Naive B cell (primary cell): ENCODE results near the gene PRKD1. TPM values are rescaled to one million over a fixed set of nuclear protein-coding genes. Genes with fewer than 3 reads are reported as not detected.

Experiments
- ATAC-seq, 2 donors: fragments of 150-1000 bp; cut with Tn5 transposase; 2 replicates each; pipeline ENCODE4 v1.10.0; 2021; ENCODE audit warnings: low read depth in 2 of 2, mild to moderate bottlenecking in 2 of 2, moderate library complexity in 2 of 2
- DNase-seq: peaks from one replicate; pipeline ENCODE4 v3.0.0; 2022
- H3K27ac Mint-ChIP-seq, 6 donors: one replicate each; pipeline ENCODE4 v1.8.0; 2020 to 2022; ENCODE audit warnings: mild to moderate bottlenecking in 6 of 6, mixed read lengths in 6 of 6, moderate library complexity in 5 of 6, inconsistent platforms in 2 of 6
- H3K27me3 Mint-ChIP-seq, 3 donors: one replicate each; pipeline ENCODE4 v1.8.0; 2021 to 2022; ENCODE audit warnings: mixed read lengths in 3 of 3, mild to moderate bottlenecking in 1 of 3
- H3K36me3 Mint-ChIP-seq, 2 donors: one replicate each; pipeline ENCODE4 v1.8.0; 2020 to 2022; ENCODE audit warnings: mixed read lengths in 2 of 2, inconsistent platforms in 1 of 2, mild to moderate bottlenecking in 1 of 2
- H3K4me1 Mint-ChIP-seq, 3 donors: one replicate each; pipeline ENCODE4 v1.8.0; 2020 to 2022; ENCODE audit warnings: mixed read lengths in 3 of 3, inconsistent platforms in 1 of 3, mild to moderate bottlenecking in 1 of 3, moderate library complexity in 1 of 3
- H3K4me3 Mint-ChIP-seq, 8 donors: one replicate each; pipeline ENCODE4 v1.8.0; 2020 to 2022; ENCODE audit warnings: mild to moderate bottlenecking in 8 of 8, mixed read lengths in 8 of 8, moderate library complexity in 8 of 8, inconsistent platforms in 2 of 8
- H3K9me3 Mint-ChIP-seq, 7 donors: one replicate each; pipeline ENCODE4 v1.8.0; 2020 to 2022; ENCODE audit warnings: mixed read lengths in 7 of 7, mild to moderate bottlenecking in 5 of 7, inconsistent platforms in 2 of 7, moderate library complexity in 1 of 7
- polyA plus RNA-seq, 6 donors: library from polyadenylated mRNA; unstranded; fragments of 300-500 nt; fragmentation: Illumina TruSeq; gene quantifications; one replicate each; pipeline ENCODE4 v1.2.3, GENCODE V29; 2021; ENCODE audit warnings: low read depth in 6 of 6

The PRKD1 gene
- under 1 TPM in 4 of 6 donors, not detected in 2; 0.29 to 0.95 (median 0.58) TPM for polyA plus RNA-seq

DNA sequence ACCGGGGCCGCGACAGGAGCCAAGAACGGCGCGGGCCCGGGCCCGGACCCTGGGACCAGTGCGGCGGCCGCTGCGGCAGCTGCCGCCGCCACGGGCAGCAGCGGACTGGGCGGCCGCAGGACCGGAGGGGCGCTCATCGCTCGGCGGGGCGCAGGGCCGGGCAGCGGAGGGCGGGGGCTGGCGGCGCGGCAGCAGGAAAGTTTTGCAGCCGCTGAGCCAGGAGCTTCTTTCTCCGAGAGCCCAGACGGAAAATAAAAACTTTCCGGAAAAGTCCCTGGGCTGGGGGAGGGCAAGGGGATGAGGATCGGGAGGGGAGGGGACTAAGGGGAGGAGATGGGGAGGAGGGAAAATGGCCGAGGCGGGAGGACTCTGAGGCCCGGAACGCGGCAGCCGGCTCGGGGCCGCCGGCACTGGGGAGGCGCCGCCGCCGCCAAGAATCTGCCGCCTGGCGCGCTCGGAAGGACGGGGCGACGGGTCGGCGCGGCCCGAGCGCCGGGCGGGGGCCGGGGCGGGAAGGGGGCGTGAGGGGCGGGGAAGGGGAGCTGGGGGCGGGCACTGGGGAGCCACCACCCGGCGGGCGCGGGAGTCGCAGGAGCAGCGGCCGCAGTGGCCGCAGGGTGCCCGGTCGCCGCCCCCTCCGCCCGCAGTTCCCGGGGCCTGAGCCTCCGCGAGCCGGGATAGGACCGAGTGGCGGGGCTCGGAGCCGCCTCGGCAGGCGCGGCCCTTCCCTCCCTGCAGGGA is at the start of gene PRKD1:
Gene PRKD1 (minus strand): TSS at position 472 of the 741 bp plus-strand sequence.
- H3K36me3 Mint-ChIP-seq, result peaks cover 0 to 10% of the 10 kb centered on the region in 2 donors
- H3K27me3 Mint-ChIP-seq, result peaks cover 34 to 53% (median 45%) of the 10 kb centered on the region in 3 donors
- no peak within 1 kb of the TSS for H3K27ac Mint-ChIP-seq
- H3K4me1 Mint-ChIP-seq, result peaks cover 8 to 9% (median 8%) of the 10 kb centered on the region in 3 donors
- peaks cover 0 to 6% (median 2%) of the 10 kb centered on the region in 7 donors for H3K9me3 Mint-ChIP-seq
- peak; percentile 41 to 71 for ATAC-seq
- H3K4me3 Mint-ChIP-seq, result peak within 1 kb of the TSS; percentile 61 to 86 (median 82)
- DNase-seq, result no peak

- H3K27ac Mint-ChIP-seq, result no peak overlapping the region
- H3K4me1 Mint-ChIP-seq, result no peaks in the 10 kb centered on the region
- no peaks in the 10 kb centered on the region for H3K27me3 Mint-ChIP-seq
- ATAC-seq (no peak), DNase-seq (no peak)
- no peak overlapping the region for H3K4me3 Mint-ChIP-seq
- H3K36me3 Mint-ChIP-seq, result no peaks in the 10 kb centered on the region
- H3K9me3 Mint-ChIP-seq, result peaks cover 3 to 18% (median 8%) of the 10 kb centered on the region in 7 donors
These were observed 43.5 kb upstream of the PRKD1 start for GRCh38 chr14:29971101-29971500.

DNA sequence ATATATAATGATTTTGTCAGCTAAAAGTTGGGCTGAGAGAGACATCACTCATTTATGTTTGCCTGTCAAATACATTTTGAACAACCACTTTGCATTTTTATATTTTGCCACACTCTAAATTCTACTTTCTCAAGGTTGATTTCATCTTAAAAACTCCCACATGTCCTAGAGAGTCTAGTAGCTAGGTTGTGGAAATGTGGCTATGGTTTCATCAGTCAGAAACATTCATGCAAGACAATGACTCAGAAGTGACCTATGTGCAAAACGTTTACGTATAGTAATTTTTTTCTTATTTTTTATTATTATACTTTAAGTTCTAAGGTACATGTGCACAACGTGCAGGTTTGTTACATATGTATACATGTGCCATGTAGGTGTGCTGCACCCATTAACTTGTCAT is 27.4 kb upstream of the PRKD1 start:
- Mint-ChIP-seq H3K4me3 (no peak overlapping the region), H3K4me1 (no peaks in the 10 kb centered on the region), H3K9me3 (peaks cover 7 to 24% (median 16%) of the 10 kb centered on the region in 7 donors), H3K27me3 (no peaks in the 10 kb centered on the region), H3K27ac (no peak overlapping the region), H3K36me3 (no peaks in the 10 kb centered on the region)
- DNase-seq (no peak), ATAC-seq (no peak)

GRCh38 chr14:29953501-29953900 is 25.9 kb upstream of the PRKD1 start:
- H3K27me3 Mint-ChIP-seq, result no peaks in the 10 kb centered on the region
- no peaks in the 10 kb centered on the region for H3K36me3 Mint-ChIP-seq
- DNase-seq (no peak), ATAC-seq (no peak)
- H3K27ac Mint-ChIP-seq, result no peak overlapping the region
- H3K4me1 Mint-ChIP-seq, result no peaks in the 10 kb centered on the region
- H3K9me3 Mint-ChIP-seq, result peaks cover 3 to 19% (median 15%) of the 10 kb centered on the region in 7 donors
- H3K4me3 Mint-ChIP-seq, result no peak overlapping the region

DNA sequence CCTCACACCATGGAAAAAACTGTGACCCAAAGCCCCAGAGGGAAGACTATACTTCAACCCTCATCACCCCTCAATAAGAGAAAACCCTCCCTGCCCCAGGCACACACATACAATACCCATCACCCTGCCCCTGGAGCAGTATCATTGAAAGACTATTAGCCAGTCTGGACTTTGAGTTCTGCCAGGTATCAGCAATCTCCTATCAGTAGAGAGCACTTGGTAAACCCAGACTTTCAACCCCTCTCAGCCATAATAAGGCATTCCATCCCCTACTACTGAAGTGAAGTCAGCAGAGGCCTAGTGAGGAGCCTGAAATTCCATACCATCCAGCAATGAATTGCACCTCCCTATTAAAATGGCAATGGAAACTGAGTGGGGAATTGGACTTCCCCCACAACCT is 16.4 kb upstream of the PRKD1 start:
- Mint-ChIP-seq H3K4me3 (no peak overlapping the region), H3K27me3 (no peaks in the 10 kb centered on the region), H3K27ac (no peak overlapping the region), H3K36me3 (no peaks in the 10 kb centered on the region), H3K9me3 (peaks cover 6 to 41% (median 20%) of the 10 kb centered on the region in 7 donors), H3K4me1 (no peaks in the 10 kb centered on the region)
- DNase-seq, result no peak
- ATAC-seq, result no peak

- H3K27ac Mint-ChIP-seq, result no peak overlapping the region
- no peak overlapping the region for H3K4me3 Mint-ChIP-seq
- no peak for DNase-seq
- H3K4me1 Mint-ChIP-seq, result no peaks in the 10 kb centered on the region
- H3K9me3 Mint-ChIP-seq, result peaks cover 3 to 34% (median 13%) of the 10 kb centered on the region in 7 donors
- no peaks in the 10 kb centered on the region for H3K27me3 Mint-ChIP-seq
- ATAC-seq, result no peak
- H3K36me3 Mint-ChIP-seq, result no peaks in the 10 kb centered on the region
These were observed 13.8 kb upstream of the PRKD1 start for GRCh38 chr14:29941401-29941800.

GRCh38 chr14:29940482-29940881 is 12.8 kb upstream of the PRKD1 start:
- Mint-ChIP-seq H3K36me3 (no peaks in the 10 kb centered on the region), H3K27me3 (no peaks in the 10 kb centered on the region), H3K27ac (no peak overlapping the region), H3K4me1 (no peaks in the 10 kb centered on the region), H3K4me3 (no peak overlapping the region), H3K9me3 (peaks cover 2 to 26% (median 12%) of the 10 kb centered on the region in 7 donors)
- no peak for ATAC-seq
- DNase-seq, result no peak

DNA sequence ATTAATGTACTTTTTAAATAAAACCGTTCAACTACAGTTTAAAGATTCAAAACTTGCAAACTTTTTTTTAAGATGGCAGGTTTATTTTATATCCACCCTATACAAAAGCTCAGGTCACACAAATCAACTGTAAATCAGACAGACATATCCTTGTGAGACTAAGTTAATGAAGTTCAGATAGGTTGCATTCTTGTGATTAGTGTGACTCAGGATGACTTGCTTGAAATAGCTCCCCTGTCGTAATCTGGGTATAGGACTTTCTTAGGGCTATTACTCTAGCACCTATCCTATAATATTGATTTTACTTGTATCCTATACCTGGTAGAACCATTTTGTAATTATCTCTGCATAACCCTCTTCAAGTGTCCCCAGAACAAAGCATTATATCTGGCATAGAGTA is 9.5 kb upstream of the PRKD1 start:
- Mint-ChIP-seq H3K4me3 (no peak overlapping the region), H3K27me3 (no peaks in the 10 kb centered on the region), H3K36me3 (no peaks in the 10 kb centered on the region), H3K9me3 (peaks cover 0 to 7% (median 2%) of the 10 kb centered on the region in 7 donors), H3K27ac (no peak overlapping the region), H3K4me1 (no peaks in the 10 kb centered on the region)
- no peak for DNase-seq
- no peak for ATAC-seq

DNA sequence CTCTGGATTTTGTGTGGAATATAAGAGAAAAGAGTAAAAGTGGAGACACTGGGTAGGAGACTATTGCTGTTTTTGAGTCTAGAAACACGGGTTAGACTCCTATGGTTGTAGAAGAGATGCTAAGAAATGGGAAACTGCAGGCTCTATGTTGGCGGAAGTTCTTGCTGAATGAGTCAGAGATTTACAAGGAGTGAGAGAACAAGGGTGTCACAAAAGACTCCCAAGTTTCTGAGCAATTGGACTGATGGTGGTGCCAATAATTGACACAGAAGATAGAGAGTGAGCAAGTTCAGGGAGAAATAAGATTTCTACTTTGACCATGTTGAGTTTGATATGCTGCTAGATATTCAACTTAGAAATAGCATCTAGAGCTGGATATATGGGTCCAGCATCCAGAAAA is 2.6 kb upstream of the PRKD1 start:
- no peak for ATAC-seq
- Mint-ChIP-seq H3K4me3 (no peak overlapping the region), H3K36me3 (peaks cover 0 to 10% of the 10 kb centered on the region in 2 donors), H3K9me3 (peaks cover 0 to 6% (median 3%) of the 10 kb centered on the region in 7 donors), H3K27me3 (peaks cover 31 to 41% (median 35%) of the 10 kb centered on the region in 3 donors), H3K4me1 (peaks cover 8 to 9% (median 8%) of the 10 kb centered on the region in 3 donors), H3K27ac (peak overlapping the region in 1 of 6 donors; percentile 0)
- no peak for DNase-seq

GRCh38 chr14:29928117-29928640 is 532 bp upstream of the PRKD1 start:
- Mint-ChIP-seq H3K4me3 (peak overlapping the region; percentile 16 to 78 (median 60)), H3K27ac (no peak overlapping the region), H3K9me3 (peaks cover 0 to 6% (median 2%) of the 10 kb centered on the region in 7 donors), H3K36me3 (peaks cover 0 to 10% of the 10 kb centered on the region in 2 donors), H3K4me1 (peaks cover 8 to 9% (median 8%) of the 10 kb centered on the region in 3 donors), H3K27me3 (peaks cover 34 to 53% (median 45%) of the 10 kb centered on the region in 3 donors)
- ATAC-seq (peak in 1 of 2 donors; percentile 7), DNase-seq (no peak)

GRCh38 chr14:29926701-29927375 is 809 bp downstream of the PRKD1 start:
- H3K4me1 Mint-ChIP-seq, result peaks cover 8 to 9% (median 8%) of the 10 kb centered on the region in 3 donors
- DNase-seq (no peak), ATAC-seq (peak; percentile 18 to 47)
- peaks cover 34 to 53% (median 45%) of the 10 kb centered on the region in 3 donors for H3K27me3 Mint-ChIP-seq
- H3K27ac Mint-ChIP-seq, result no peak overlapping the region
- peaks cover 0 to 10% of the 10 kb centered on the region in 2 donors for H3K36me3 Mint-ChIP-seq
- H3K4me3 Mint-ChIP-seq, result peak overlapping the region; percentile 61 to 86 (median 82)
- H3K9me3 Mint-ChIP-seq, result peaks cover 0 to 6% (median 2%) of the 10 kb centered on the region in 7 donors

DNA sequence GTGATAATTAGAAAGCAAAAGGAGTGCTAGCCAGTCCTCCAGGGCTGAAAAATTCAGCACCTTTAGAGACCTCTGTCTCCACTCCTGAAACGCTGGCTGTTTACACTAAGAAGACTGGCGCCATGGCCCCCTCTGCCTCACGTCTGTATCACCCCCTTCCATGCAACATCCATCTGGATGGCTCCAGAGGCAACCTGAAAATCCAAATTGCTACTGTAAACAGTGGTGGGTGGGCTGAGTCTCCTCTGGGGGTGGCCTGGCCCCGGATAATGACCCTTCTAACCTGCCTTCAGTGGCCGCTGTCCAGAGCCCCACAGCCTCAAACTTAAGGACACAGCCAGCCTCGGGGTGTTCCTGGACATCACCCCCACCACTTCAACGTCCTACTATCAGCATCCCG is 1.4 kb downstream of the PRKD1 start:
- Mint-ChIP-seq H3K4me1 (peaks cover 8 to 9% (median 8%) of the 10 kb centered on the region in 3 donors), H3K4me3 (peak overlapping the region in 7 of 8 donors; percentile 72 to 86 (median 83)), H3K27me3 (peaks cover 34 to 53% (median 45%) of the 10 kb centered on the region in 3 donors), H3K27ac (no peak overlapping the region), H3K36me3 (peaks cover 0 to 10% of the 10 kb centered on the region in 2 donors), H3K9me3 (peaks cover 0 to 6% (median 2%) of the 10 kb centered on the region in 7 donors)
- ATAC-seq (no peak), DNase-seq (no peak)

- ATAC-seq, result no peak
- Mint-ChIP-seq H3K27me3 (peaks cover 32 to 53% (median 43%) of the 10 kb centered on the region in 3 donors), H3K9me3 (peaks cover 0 to 6% (median 2%) of the 10 kb centered on the region in 7 donors), H3K4me3 (peak overlapping the region in 2 of 8 donors; percentile 72 to 86), H3K4me1 (peaks cover 8 to 9% (median 8%) of the 10 kb centered on the region in 3 donors), H3K27ac (no peak overlapping the region), H3K36me3 (peaks cover 0 to 10% of the 10 kb centered on the region in 2 donors)
- DNase-seq, result no peak
These were observed 1.9 kb downstream of the PRKD1 start for GRCh38 chr14:29925736-29926135.
